OCI-LY1 (cell line): Measurements from ENCODE around the gene SP2.
"Not testable (repeated sequence)": the region's sequence is repeated elsewhere in the genome, so short reads cannot be mapped to it uniquely, and the experiment has no call there.

Experiments used
- H2AFZ ChIP-seq: fragments of 200-600 bp; sonication (generic), shearing (Covaris generic); 2 replicates; pipeline ENCODE4 v1.6.0; 2014; ENCODE audit warnings: antibody characterized with exemption, mild to moderate bottlenecking, low read length
- H3F3A ChIP-seq: fragments of 200-600 bp; sonication (generic), shearing (Covaris generic); 2 replicates; pipeline ENCODE4 v1.6.0; 2014; ENCODE audit warnings: mild to moderate bottlenecking, antibody characterized with exemption, low read length, moderate library complexity; ENCODE audit not compliant: insufficient read depth
- H3K27ac ChIP-seq: fragments of 200-600 bp; sonication (generic); 2 replicates; pipeline ENCODE4 v1.5.1; 2014; ENCODE audit warnings: low read length, mixed run types, mild to moderate bottlenecking, low read depth; ENCODE audit not compliant: poor library complexity, severe bottlenecking
- H3K27me3 ChIP-seq: fragments of 200-600 bp; sonication (generic); 2 replicates; pipeline ENCODE4 v1.6.0; 2014; ENCODE audit warnings: antibody characterized with exemption, mild to moderate bottlenecking, low read length, moderate library complexity; ENCODE audit not compliant: insufficient read depth
- H3K36me3 ChIP-seq: fragments of 200-600 bp; sonication (generic); 2 replicates; pipeline ENCODE4 v1.6.1; 2014; ENCODE audit warnings: mild to moderate bottlenecking, antibody characterized with exemption, low read length, moderate library complexity, mixed read lengths; ENCODE audit not compliant: insufficient read depth
- H3K4me1 ChIP-seq: fragments of 200-600 bp; sonication (generic); 2 replicates; pipeline ENCODE4 v1.5.1; 2014; ENCODE audit warnings: mild to moderate bottlenecking, low read length, moderate library complexity; ENCODE audit not compliant: insufficient read depth, severe bottlenecking
- H3K4me2 ChIP-seq: fragments of 200-600 bp; sonication (generic), shearing (Covaris generic); 2 replicates; pipeline ENCODE4 v1.6.1; 2014; ENCODE audit warnings: low read length
- H3K4me3 ChIP-seq: fragments of 200-600 bp; sonication (generic); 2 replicates; pipeline ENCODE4 v1.5.1; 2014; ENCODE audit warnings: low read length, low read depth, mild to moderate bottlenecking, mixed read lengths; ENCODE audit not compliant: poor library complexity, severe bottlenecking
- H3K79me2 ChIP-seq: fragments of 200-600 bp; shearing (Covaris generic); 2 replicates; pipeline ENCODE4 v1.6.1; 2016; ENCODE audit warnings: mixed run types, low read length, mixed read lengths; ENCODE audit not compliant: insufficient read depth
- H3K9ac ChIP-seq: fragments of 200-600 bp; sonication (generic), shearing (Covaris generic); 2 replicates; pipeline ENCODE4 v1.6.1; 2014; ENCODE audit warnings: mild to moderate bottlenecking, low read length, mixed read lengths
- H3K9me2 ChIP-seq: fragments of 200-600 bp; sonication (generic), shearing (Covaris generic); 2 replicates; pipeline ENCODE4 v1.6.1; 2014; ENCODE audit warnings: low read depth, mild to moderate bottlenecking, low read length, mixed read lengths
- H3K9me3 ChIP-seq: fragments of 200-600 bp; shearing (Covaris generic); 2 replicates; pipeline ENCODE4 v1.6.1; 2014; ENCODE audit warnings: low read length, mixed read lengths
- H4K20me1 ChIP-seq: fragments of 200-600 bp; sonication (generic), shearing (Covaris generic); 2 replicates; pipeline ENCODE4 v1.6.0; 2016; ENCODE audit warnings: mild to moderate bottlenecking, low read length; ENCODE audit not compliant: insufficient read depth
- EZH2 ChIP-seq: fragments of 200-600 bp; sonication (generic), shearing (Covaris generic); IDR thresholded peaks from 2 replicates; pipeline ENCODE4 v1.8.0; 2017; ENCODE audit warnings: borderline replicate concordance, mixed run types, mild to moderate bottlenecking, antibody characterized with exemption, low read length, moderate library complexity, mixed read lengths
- TF ChIP-seq, protein P1 (sequence below): fragments of 200-600 bp; sonication (generic), shearing (Covaris generic); IDR thresholded peaks from 2 replicates; pipeline ENCODE4 v1.5.1; 2017; ENCODE audit warnings: mild to moderate bottlenecking, antibody characterized with exemption, low read length, moderate library complexity, mixed read lengths

Gene SP2

DNA sequence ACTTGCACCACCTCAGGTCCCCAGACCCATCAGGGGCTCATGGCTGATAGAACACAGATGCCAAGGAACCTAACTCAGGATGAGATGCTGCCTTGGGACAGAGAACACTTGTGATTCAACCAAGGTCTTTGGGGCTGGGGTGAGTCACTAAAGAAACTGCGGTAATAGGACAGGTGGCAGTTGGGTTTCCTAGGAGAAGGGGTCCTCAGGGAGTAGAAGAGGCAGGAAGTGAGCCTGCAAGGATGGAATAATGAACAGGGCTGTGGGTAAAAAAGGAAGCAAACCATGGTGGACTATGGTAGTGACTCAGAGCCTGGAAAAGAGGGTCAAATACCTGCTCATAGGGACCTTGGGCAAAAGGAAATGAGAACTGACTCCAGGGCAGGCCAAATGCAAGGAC is 38.8 kb downstream of the SP2 start:
- Histone ChIP-seq H3K27me3 (no peaks in the 10 kb centered on the region), H3K4me3 (no peak overlapping the region), H3K27ac (no peak overlapping the region), H3K36me3 (no peaks in the 10 kb centered on the region), H3F3A (no peaks in the 10 kb centered on the region), H3K4me1 (peaks cover 13% of the 10 kb centered on the region), H3K79me2 (no peaks in the 10 kb centered on the region), H3K4me2 (no peak overlapping the region), H4K20me1 (no peaks in the 10 kb centered on the region), H3K9me2 (no peaks in the 10 kb centered on the region), H2AFZ (no peak overlapping the region), H3K9me3 (no peaks in the 10 kb centered on the region), H3K9ac (no peak overlapping the region)
- TF ChIP-seq, protein P1, sequence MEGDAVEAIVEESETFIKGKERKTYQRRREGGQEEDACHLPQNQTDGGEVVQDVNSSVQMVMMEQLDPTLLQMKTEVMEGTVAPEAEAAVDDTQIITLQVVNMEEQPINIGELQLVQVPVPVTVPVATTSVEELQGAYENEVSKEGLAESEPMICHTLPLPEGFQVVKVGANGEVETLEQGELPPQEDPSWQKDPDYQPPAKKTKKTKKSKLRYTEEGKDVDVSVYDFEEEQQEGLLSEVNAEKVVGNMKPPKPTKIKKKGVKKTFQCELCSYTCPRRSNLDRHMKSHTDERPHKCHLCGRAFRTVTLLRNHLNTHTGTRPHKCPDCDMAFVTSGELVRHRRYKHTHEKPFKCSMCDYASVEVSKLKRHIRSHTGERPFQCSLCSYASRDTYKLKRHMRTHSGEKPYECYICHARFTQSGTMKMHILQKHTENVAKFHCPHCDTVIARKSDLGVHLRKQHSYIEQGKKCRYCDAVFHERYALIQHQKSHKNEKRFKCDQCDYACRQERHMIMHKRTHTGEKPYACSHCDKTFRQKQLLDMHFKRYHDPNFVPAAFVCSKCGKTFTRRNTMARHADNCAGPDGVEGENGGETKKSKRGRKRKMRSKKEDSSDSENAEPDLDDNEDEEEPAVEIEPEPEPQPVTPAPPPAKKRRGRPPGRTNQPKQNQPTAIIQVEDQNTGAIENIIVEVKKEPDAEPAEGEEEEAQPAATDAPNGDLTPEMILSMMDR: no peak
- TF ChIP-seq EZH2: no peak

DNA sequence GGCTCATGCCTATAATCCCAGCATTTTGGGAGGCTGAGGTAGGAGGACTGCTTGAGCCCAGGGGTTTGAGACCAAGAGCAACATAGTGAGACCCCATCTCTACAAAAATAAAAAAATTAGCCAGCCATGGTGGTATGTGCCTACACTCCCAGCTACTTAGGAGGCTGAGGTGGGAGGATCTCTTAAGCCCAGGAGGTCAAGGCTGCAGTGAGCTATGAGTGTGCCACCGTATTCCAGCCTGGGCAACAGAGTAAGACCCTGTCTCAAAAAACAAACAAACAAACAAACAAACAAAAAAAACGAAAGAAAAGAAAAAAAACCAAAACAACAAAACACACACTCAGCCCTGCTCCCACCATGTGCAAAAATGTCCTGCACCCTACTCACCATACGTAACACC is 39.4 kb downstream of the SP2 start:
- H3K36me3 ChIP-seq, H4K20me1 ChIP-seq, H3K27ac ChIP-seq, H3K9me3 ChIP-seq, H3K4me3 ChIP-seq, H3K4me2 ChIP-seq, H2AFZ ChIP-seq, H3K79me2 ChIP-seq, H3K27me3 ChIP-seq, H3K9me2 ChIP-seq, H3K9ac ChIP-seq, H3F3A ChIP-seq: not testable (repeated sequence)
- peaks cover 19% of the 10 kb centered on the region for H3K4me1 ChIP-seq

DNA sequence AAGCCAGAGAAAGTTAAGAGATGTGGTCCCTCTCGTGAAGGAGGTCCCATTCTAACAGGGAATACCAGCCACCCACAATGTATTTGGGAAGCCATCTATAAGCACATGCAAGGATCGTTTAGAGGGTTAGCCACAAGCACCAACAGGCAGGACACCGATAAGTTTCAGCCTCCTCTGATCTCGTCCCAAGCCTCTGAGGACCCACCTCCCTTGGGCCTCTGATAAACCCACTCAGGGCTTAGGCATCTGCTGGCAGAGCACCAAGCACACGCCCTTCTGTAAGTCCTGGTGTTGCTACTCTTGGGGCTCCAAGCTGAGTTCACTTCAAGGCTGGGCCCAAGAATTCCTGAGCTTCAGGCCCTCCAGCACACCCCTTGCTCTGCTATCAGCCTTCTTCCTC is 39.9 kb downstream of the SP2 start:
- no peak overlapping the region for H3K4me2 ChIP-seq
- peaks cover 24% of the 10 kb centered on the region for H3K4me1 ChIP-seq
- no peaks in the 10 kb centered on the region for H3K9me2 ChIP-seq
- no peak overlapping the region for H3K9ac ChIP-seq
- no peak overlapping the region for H2AFZ ChIP-seq
- no peaks in the 10 kb centered on the region for H3K27me3 ChIP-seq
- no peak overlapping the region for H3K27ac ChIP-seq
- H3K9me3 ChIP-seq: no peaks in the 10 kb centered on the region
- no peak overlapping the region for H3K4me3 ChIP-seq
- no peaks in the 10 kb centered on the region for H3K36me3 ChIP-seq
- H3F3A ChIP-seq: no peaks in the 10 kb centered on the region
- TF ChIP-seq, protein P1: no peak
- TF ChIP-seq EZH2: no peak
- no peaks in the 10 kb centered on the region for H3K79me2 ChIP-seq
- no peaks in the 10 kb centered on the region for H4K20me1 ChIP-seq

DNA sequence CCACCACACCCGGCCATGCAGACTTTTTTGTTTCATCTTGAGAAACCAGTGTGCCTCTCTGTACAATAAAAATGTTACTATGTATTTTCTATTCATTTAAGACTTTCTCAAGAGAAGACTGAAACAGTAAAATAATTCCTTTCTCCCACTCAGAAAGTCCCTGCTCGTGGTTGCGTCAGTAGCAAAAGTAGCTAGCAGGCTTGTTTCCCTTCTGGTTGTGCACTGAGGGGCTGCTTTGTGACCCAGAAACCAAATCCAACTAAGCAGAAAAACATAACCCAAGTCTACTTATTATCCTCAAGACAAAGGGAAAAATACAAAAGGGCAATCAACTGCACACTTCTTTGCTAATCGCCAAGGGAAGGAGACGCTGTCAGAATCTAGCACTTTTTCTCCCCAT is 41.9 kb downstream of the SP2 start:
- peak overlapping the region; percentile 47 for H3K4me2 ChIP-seq
- H4K20me1 ChIP-seq: no peaks in the 10 kb centered on the region
- no peaks in the 10 kb centered on the region for H3F3A ChIP-seq
- no peaks in the 10 kb centered on the region for H3K79me2 ChIP-seq
- no peaks in the 10 kb centered on the region for H3K9me3 ChIP-seq
- H3K4me3 ChIP-seq: no peak overlapping the region
- H3K27ac ChIP-seq: no peak overlapping the region
- TF ChIP-seq EZH2: no peak
- H2AFZ ChIP-seq: no peak overlapping the region
- no peaks in the 10 kb centered on the region for H3K27me3 ChIP-seq
- no peak overlapping the region; the same call in 1 of the 2 replicates for H3K9ac ChIP-seq
- H3K4me1 ChIP-seq: peaks cover 37% of the 10 kb centered on the region
- H3K36me3 ChIP-seq: no peaks in the 10 kb centered on the region
- H3K9me2 ChIP-seq: no peaks in the 10 kb centered on the region
